Karpas-422 (cell line): ENCODE data around the gene DAZAP2. TPM values are rescaled to one million over a fixed set of nuclear protein-coding genes. Genes with fewer than 3 reads are reported as not detected.

Experiments
- DNase-seq: peaks from one replicate; pipeline ENCODE4 v3.0.0-alpha.2; 2015
- H2AFZ ChIP-seq: fragments of 200-600 bp; sonication (generic); 2 replicates; pipeline ENCODE4 v1.6.1; 2014; ENCODE audit warnings: antibody characterized with exemption, low read length, mixed read lengths
- H3K27ac ChIP-seq: fragments of 200-600 bp; sonication (generic); 2 replicates; pipeline ENCODE4 v1.5.1; 2014; ENCODE audit warnings: mild to moderate bottlenecking, low read length, moderate library complexity
- H3K27me3 ChIP-seq: fragments of 200-600 bp; sonication (generic); 2 replicates; pipeline ENCODE4 v1.6.1; 2014; ENCODE audit warnings: low read length, mixed read lengths
- H3K36me3 ChIP-seq: fragments of 200-600 bp; sonication (generic); 2 replicates; pipeline ENCODE4 v1.6.1; 2014; ENCODE audit warnings: low read length, mixed read lengths; ENCODE audit not compliant: insufficient read depth
- H3K4me1 ChIP-seq: fragments of 200-600 bp; sonication (generic); 2 replicates; pipeline ENCODE4 v1.6.1; 2014; ENCODE audit warnings: mild to moderate bottlenecking, low read length, mixed read lengths
- H3K4me2 ChIP-seq: fragments of 200-600 bp; sonication (generic); 2 replicates; pipeline ENCODE4 v1.6.1; 2014; ENCODE audit warnings: low read length, low read depth, mild to moderate bottlenecking; ENCODE audit not compliant: poor library complexity, severe bottlenecking
- H3K4me3 ChIP-seq: fragments of 200-600 bp; sonication (generic); 2 replicates; pipeline ENCODE4 v1.5.1; 2014; ENCODE audit warnings: mild to moderate bottlenecking, antibody characterized with exemption, low read length, mixed read lengths
- H3K79me2 ChIP-seq: fragments of 200-600 bp; sonication (generic); 2 replicates; pipeline ENCODE4 v1.6.1; 2014; ENCODE audit warnings: mild to moderate bottlenecking, low read length, mixed read lengths
- H3K9ac ChIP-seq: fragments of 200-600 bp; sonication (generic); 2 replicates; pipeline ENCODE4 v1.6.0; 2014; ENCODE audit warnings: low read length
- H3K9me2 ChIP-seq: fragments of 200-600 bp; sonication (generic), shearing (Covaris generic); replicated peaks from 2 replicates; pipeline ENCODE4 v1.6.0; 2014; ENCODE audit warnings: mild to moderate bottlenecking, low read length, moderate library complexity; ENCODE audit not compliant: insufficient read depth
- H3K9me3 ChIP-seq: fragments of 300-700, 200-600 bp; sonication (generic); 2 replicates; pipeline ENCODE4 v1.6.1; 2014; ENCODE audit warnings: low read length, mixed read lengths
- H4K20me1 ChIP-seq: fragments of 200-600 bp; sonication (generic); 2 replicates; pipeline ENCODE4 v1.6.1; 2014; ENCODE audit warnings: mild to moderate bottlenecking, antibody characterized with exemption, low read length, low read depth; ENCODE audit not compliant: insufficient read depth
- total RNA-seq: library from RNA; depleted of rRNA; stranded (reverse); fragments of >200 nt; shearing (Covaris generic); gene quantifications from 2 replicates; pipeline ENCODE4 v1.2.3, GENCODE V29; 2014; ENCODE audit warnings: low replicate concordance

The DAZAP2 gene
- total RNA-seq, 1 experiment from 2014 or later: 362 TPM

DNA sequence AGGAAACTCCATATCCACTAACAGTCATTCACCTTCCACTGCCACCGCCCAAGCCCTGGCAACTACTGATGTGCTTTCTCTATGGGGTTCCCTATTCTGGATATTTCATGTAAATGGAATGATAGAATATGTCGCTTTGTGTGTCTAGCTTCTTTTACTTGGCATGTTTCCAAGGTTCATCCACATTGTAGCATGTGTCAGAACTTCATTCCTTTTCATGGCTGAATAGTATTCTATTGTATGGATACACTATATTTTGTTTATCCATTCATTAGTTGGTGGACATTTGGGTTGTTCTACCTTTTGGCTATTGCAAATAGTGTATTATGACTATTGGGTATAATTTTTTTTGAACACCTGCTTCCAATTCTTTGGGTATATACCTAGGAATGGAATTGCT is 29.4 kb upstream of the DAZAP2 start:
- DNase-seq: no peak
- Histone ChIP-seq H3K27me3 (no peaks in the 10 kb centered on the region), H3K4me2 (no peak overlapping the region), H4K20me1 (no peaks in the 10 kb centered on the region), H3K4me3 (no peak overlapping the region), H3K9ac (no peak overlapping the region), H3K9me2 (no peaks in the 10 kb centered on the region), H3K36me3 (no peaks in the 10 kb centered on the region), H3K27ac (no peak overlapping the region), H3K4me1 (no peaks in the 10 kb centered on the region), H3K79me2 (no peaks in the 10 kb centered on the region), H2AFZ (no peak overlapping the region), H3K9me3 (no peaks in the 10 kb centered on the region)

GRCh38 chr12:51210690-51211395 is 27.8 kb upstream of the DAZAP2 start:
- no peak for DNase-seq
- H3K9me2 ChIP-seq: no peaks in the 10 kb centered on the region
- no peaks in the 10 kb centered on the region for H3K79me2 ChIP-seq
- H3K9ac ChIP-seq: no peak overlapping the region
- H4K20me1 ChIP-seq: no peaks in the 10 kb centered on the region
- H3K27me3 ChIP-seq: no peaks in the 10 kb centered on the region
- H3K4me2 ChIP-seq: no peak overlapping the region
- H2AFZ ChIP-seq: no peak overlapping the region
- H3K27ac ChIP-seq: no peak overlapping the region
- H3K9me3 ChIP-seq: no peaks in the 10 kb centered on the region
- H3K4me3 ChIP-seq: no peak overlapping the region
- H3K4me1 ChIP-seq: no peaks in the 10 kb centered on the region
- no peaks in the 10 kb centered on the region for H3K36me3 ChIP-seq

GRCh38 chr12:51214895-51215294 is 23.7 kb upstream of the DAZAP2 start:
- Histone ChIP-seq H3K79me2 (no peaks in the 10 kb centered on the region), H3K4me3 (no peak overlapping the region), H3K27ac (no peak overlapping the region), H3K4me1 (peaks cover 12% of the 10 kb centered on the region), H3K9me3 (no peaks in the 10 kb centered on the region), H4K20me1 (no peaks in the 10 kb centered on the region), H3K27me3 (no peaks in the 10 kb centered on the region), H2AFZ (no peak overlapping the region), H3K4me2 (no peak overlapping the region), H3K9me2 (no peaks in the 10 kb centered on the region), H3K9ac (no peak overlapping the region), H3K36me3 (no peaks in the 10 kb centered on the region)
- no peak for DNase-seq

- Histone ChIP-seq H3K27ac (no peak overlapping the region), H2AFZ (no peak overlapping the region), H3K4me3 (peak overlapping the region; percentile 72)
These were observed 22.0 kb upstream of the DAZAP2 start for GRCh38 chr12:51216642-51217041.

GRCh38 chr12:51217133-51217967 is 21.3 kb upstream of the DAZAP2 start:
- Histone ChIP-seq H3K4me2 (peak overlapping the region; percentile 85), H3K4me1 (peaks cover 12% of the 10 kb centered on the region), H3K9me3 (no peaks in the 10 kb centered on the region), H3K79me2 (no peaks in the 10 kb centered on the region), H3K9me2 (no peaks in the 10 kb centered on the region), H3K27ac (no peak overlapping the region), H3K9ac (peak overlapping the region; percentile 71), H3K36me3 (no peaks in the 10 kb centered on the region), H2AFZ (peak overlapping the region; percentile 86), H3K4me3 (peak overlapping the region; percentile 72), H3K27me3 (no peaks in the 10 kb centered on the region), H4K20me1 (no peaks in the 10 kb centered on the region)
- peak; percentile 65 for DNase-seq

More at GRCh38 chr12:51216642-51217041, 22.0 kb upstream of the DAZAP2 start:
- Histone ChIP-seq H3K9ac (peak overlapping the region; percentile 71; the same call in 1 of the 2 replicates), H3K79me2 (no peaks in the 10 kb centered on the region), H3K9me2 (no peaks in the 10 kb centered on the region), H4K20me1 (no peaks in the 10 kb centered on the region), H3K36me3 (no peaks in the 10 kb centered on the region), H3K9me3 (no peaks in the 10 kb centered on the region), H3K4me2 (peak overlapping the region; percentile 85), H3K27me3 (no peaks in the 10 kb centered on the region), H3K4me1 (peaks cover 12% of the 10 kb centered on the region)
- no peak for DNase-seq

DNA sequence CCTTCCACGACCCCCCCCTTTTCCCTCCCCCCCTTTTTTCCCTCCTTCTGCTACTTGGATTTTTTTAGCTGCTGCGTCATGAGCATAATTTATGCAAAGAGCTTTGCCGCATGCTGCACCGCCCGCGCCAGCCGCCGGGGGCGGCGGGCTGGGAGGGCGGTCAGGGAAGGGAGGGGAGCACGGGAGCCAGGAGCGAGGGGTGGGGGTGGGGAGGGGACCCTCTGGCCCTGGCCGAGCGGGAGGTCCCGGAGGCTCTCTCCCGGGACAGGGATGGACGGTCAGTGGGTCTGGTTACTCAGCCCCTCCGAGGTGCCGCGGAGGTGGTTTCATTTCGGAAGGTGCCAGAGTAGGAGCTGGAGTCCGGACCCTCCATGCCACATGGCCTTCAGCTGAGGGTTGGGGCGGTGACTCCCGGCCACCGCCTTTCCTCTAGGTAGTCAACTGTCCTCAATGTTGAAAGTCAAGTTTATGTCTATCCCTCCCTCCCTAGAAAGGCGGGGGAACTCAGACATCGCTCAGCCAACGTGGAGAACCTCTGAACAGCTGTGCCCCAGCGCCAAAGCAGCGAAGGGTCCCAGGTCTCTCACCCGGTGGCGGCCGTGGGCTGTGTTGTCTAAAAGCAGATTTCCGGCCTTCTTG is 20.5 kb upstream of the DAZAP2 start, which contains the start of gene POU6F1:
TSS of gene POU6F1 (minus strand) at position 95 of the 639 bp plus-strand sequence. CDS start 11,226 bp downstream, outside the sequence.
- H3K9me2 ChIP-seq: no peaks in the 10 kb centered on the region
- H3K27ac ChIP-seq: no peak within 1 kb of the TSS
- no peaks in the 10 kb centered on the region for H3K36me3 ChIP-seq
- no peaks in the 10 kb centered on the region for H4K20me1 ChIP-seq
- peak within 1 kb of the TSS; percentile 72 for H3K4me3 ChIP-seq
- peaks cover 12% of the 10 kb centered on the region for H3K4me1 ChIP-seq
- H3K9ac ChIP-seq: peak within 1 kb of the TSS; percentile 71
- no peaks in the 10 kb centered on the region for H3K9me3 ChIP-seq
- peak within 1 kb of the TSS; percentile 85 for H3K4me2 ChIP-seq
- H3K27me3 ChIP-seq: no peaks in the 10 kb centered on the region
- no peaks in the 10 kb centered on the region for H3K79me2 ChIP-seq
- peak; percentile 91 for DNase-seq
- H2AFZ ChIP-seq: peak within 1 kb of the TSS; percentile 86

- H4K20me1 ChIP-seq: no peaks in the 10 kb centered on the region
- no peaks in the 10 kb centered on the region for H3K79me2 ChIP-seq
- no peak for DNase-seq
- peak overlapping the region; percentile 72 for H3K4me3 ChIP-seq
- no peak overlapping the region for H3K27ac ChIP-seq
- no peaks in the 10 kb centered on the region for H3K36me3 ChIP-seq
- H3K9me2 ChIP-seq: no peaks in the 10 kb centered on the region
- H3K4me2 ChIP-seq: peak overlapping the region; percentile 85
- H3K27me3 ChIP-seq: no peaks in the 10 kb centered on the region
- H3K4me1 ChIP-seq: peaks cover 12% of the 10 kb centered on the region
- H3K9me3 ChIP-seq: no peaks in the 10 kb centered on the region
- peak overlapping the region; percentile 80 for H2AFZ ChIP-seq
- H3K9ac ChIP-seq: peak overlapping the region; percentile 71
These were observed 19.9 kb upstream of the DAZAP2 start for GRCh38 chr12:51218607-51219161.
